OCI-LY1 (cell line): ENCODE measurements around the gene PRKCA.
A peak's percentile ranks its signal among the peaks of the same experiment; 100 is the strongest.

Experiments used
- H2AFZ ChIP-seq: fragments of 200-600 bp; sonication (generic), shearing (Covaris generic); 2 replicates; pipeline ENCODE4 v1.6.0; 2014; ENCODE audit warnings: antibody characterized with exemption, mild to moderate bottlenecking, low read length
- H3F3A ChIP-seq: fragments of 200-600 bp; sonication (generic), shearing (Covaris generic); 2 replicates; pipeline ENCODE4 v1.6.0; 2014; ENCODE audit warnings: mild to moderate bottlenecking, antibody characterized with exemption, low read length, moderate library complexity; ENCODE audit not compliant: insufficient read depth
- H3K27ac ChIP-seq: fragments of 200-600 bp; sonication (generic); 2 replicates; pipeline ENCODE4 v1.5.1; 2014; ENCODE audit warnings: low read length, mixed run types, mild to moderate bottlenecking, low read depth; ENCODE audit not compliant: poor library complexity, severe bottlenecking
- H3K27me3 ChIP-seq: fragments of 200-600 bp; sonication (generic); 2 replicates; pipeline ENCODE4 v1.6.0; 2014; ENCODE audit warnings: antibody characterized with exemption, mild to moderate bottlenecking, low read length, moderate library complexity; ENCODE audit not compliant: insufficient read depth
- H3K36me3 ChIP-seq: fragments of 200-600 bp; sonication (generic); 2 replicates; pipeline ENCODE4 v1.6.1; 2014; ENCODE audit warnings: mild to moderate bottlenecking, antibody characterized with exemption, low read length, moderate library complexity, mixed read lengths; ENCODE audit not compliant: insufficient read depth
- H3K4me1 ChIP-seq: fragments of 200-600 bp; sonication (generic); 2 replicates; pipeline ENCODE4 v1.5.1; 2014; ENCODE audit warnings: mild to moderate bottlenecking, low read length, moderate library complexity; ENCODE audit not compliant: insufficient read depth, severe bottlenecking
- H3K4me2 ChIP-seq: fragments of 200-600 bp; sonication (generic), shearing (Covaris generic); 2 replicates; pipeline ENCODE4 v1.6.1; 2014; ENCODE audit warnings: low read length
- H3K4me3 ChIP-seq: fragments of 200-600 bp; sonication (generic); 2 replicates; pipeline ENCODE4 v1.5.1; 2014; ENCODE audit warnings: low read length, low read depth, mild to moderate bottlenecking, mixed read lengths; ENCODE audit not compliant: poor library complexity, severe bottlenecking
- H3K79me2 ChIP-seq: fragments of 200-600 bp; shearing (Covaris generic); 2 replicates; pipeline ENCODE4 v1.6.1; 2016; ENCODE audit warnings: mixed run types, low read length, mixed read lengths; ENCODE audit not compliant: insufficient read depth
- H3K9ac ChIP-seq: fragments of 200-600 bp; sonication (generic), shearing (Covaris generic); 2 replicates; pipeline ENCODE4 v1.6.1; 2014; ENCODE audit warnings: mild to moderate bottlenecking, low read length, mixed read lengths
- H3K9me2 ChIP-seq: fragments of 200-600 bp; sonication (generic), shearing (Covaris generic); 2 replicates; pipeline ENCODE4 v1.6.1; 2014; ENCODE audit warnings: low read depth, mild to moderate bottlenecking, low read length, mixed read lengths
- H3K9me3 ChIP-seq: fragments of 200-600 bp; shearing (Covaris generic); 2 replicates; pipeline ENCODE4 v1.6.1; 2014; ENCODE audit warnings: low read length, mixed read lengths
- H4K20me1 ChIP-seq: fragments of 200-600 bp; sonication (generic), shearing (Covaris generic); 2 replicates; pipeline ENCODE4 v1.6.0; 2016; ENCODE audit warnings: mild to moderate bottlenecking, low read length; ENCODE audit not compliant: insufficient read depth
- EZH2 ChIP-seq: fragments of 200-600 bp; sonication (generic), shearing (Covaris generic); IDR thresholded peaks from 2 replicates; pipeline ENCODE4 v1.8.0; 2017; ENCODE audit warnings: borderline replicate concordance, mixed run types, mild to moderate bottlenecking, antibody characterized with exemption, low read length, moderate library complexity, mixed read lengths
- TF ChIP-seq, protein P1 (sequence below): fragments of 200-600 bp; sonication (generic), shearing (Covaris generic); IDR thresholded peaks from 2 replicates; pipeline ENCODE4 v1.5.1; 2017; ENCODE audit warnings: mild to moderate bottlenecking, antibody characterized with exemption, low read length, moderate library complexity, mixed read lengths

The PRKCA gene

DNA sequence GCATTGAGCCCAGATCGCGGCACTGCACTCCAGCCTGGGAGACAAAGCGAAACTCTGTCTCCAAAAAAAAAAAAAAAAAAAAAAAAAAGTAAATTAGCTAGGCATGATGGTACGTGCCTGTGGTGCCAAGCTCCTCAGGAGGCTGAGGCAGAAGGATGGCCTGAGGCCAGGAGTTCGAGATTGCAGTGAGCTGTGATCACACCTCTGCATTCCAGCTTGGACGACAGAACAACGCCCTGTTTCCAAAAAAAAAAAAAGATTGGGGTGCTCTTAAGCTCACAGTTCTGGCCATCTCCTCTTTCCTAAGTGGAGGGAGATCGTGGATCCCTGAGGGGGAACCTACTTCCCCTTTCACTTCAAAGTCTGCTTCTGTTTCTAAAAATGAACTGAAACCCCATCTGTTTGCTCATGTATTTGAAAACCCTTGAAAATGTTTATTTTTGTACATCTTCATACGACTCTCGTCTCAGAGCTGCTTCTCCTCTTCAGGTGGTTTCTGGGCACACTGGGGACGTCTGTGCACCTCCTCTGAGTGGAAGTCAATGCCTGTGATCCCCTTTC is 138.8 kb downstream of the PRKCA start:
- H3K9ac ChIP-seq, result peak overlapping the region; percentile 37; the same call in 1 of the 2 replicates
- H4K20me1 ChIP-seq, result no peaks in the 10 kb centered on the region
- no peaks in the 10 kb centered on the region for H3K27me3 ChIP-seq
- peak overlapping the region; percentile 95 for H3K27ac ChIP-seq
- peak overlapping the region; percentile 59 for H3K4me2 ChIP-seq
- peak overlapping the region; percentile 24 for H3K4me3 ChIP-seq
- H3K36me3 ChIP-seq, result peaks cover 27% of the 10 kb centered on the region
- no peaks in the 10 kb centered on the region for H3K9me2 ChIP-seq
- no peak overlapping the region for H2AFZ ChIP-seq
- H3K79me2 ChIP-seq, result no peaks in the 10 kb centered on the region; the same call in 1 of the 2 replicates
- H3K4me1 ChIP-seq, result peaks cover 72% of the 10 kb centered on the region
- peaks cover 9% of the 10 kb centered on the region for H3K9me3 ChIP-seq
- no peak for TF ChIP-seq EZH2
- TF ChIP-seq, protein P1, sequence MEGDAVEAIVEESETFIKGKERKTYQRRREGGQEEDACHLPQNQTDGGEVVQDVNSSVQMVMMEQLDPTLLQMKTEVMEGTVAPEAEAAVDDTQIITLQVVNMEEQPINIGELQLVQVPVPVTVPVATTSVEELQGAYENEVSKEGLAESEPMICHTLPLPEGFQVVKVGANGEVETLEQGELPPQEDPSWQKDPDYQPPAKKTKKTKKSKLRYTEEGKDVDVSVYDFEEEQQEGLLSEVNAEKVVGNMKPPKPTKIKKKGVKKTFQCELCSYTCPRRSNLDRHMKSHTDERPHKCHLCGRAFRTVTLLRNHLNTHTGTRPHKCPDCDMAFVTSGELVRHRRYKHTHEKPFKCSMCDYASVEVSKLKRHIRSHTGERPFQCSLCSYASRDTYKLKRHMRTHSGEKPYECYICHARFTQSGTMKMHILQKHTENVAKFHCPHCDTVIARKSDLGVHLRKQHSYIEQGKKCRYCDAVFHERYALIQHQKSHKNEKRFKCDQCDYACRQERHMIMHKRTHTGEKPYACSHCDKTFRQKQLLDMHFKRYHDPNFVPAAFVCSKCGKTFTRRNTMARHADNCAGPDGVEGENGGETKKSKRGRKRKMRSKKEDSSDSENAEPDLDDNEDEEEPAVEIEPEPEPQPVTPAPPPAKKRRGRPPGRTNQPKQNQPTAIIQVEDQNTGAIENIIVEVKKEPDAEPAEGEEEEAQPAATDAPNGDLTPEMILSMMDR, result no peak
- H3F3A ChIP-seq, result peaks cover 3% of the 10 kb centered on the region; the same call in 1 of the 2 replicates

DNA sequence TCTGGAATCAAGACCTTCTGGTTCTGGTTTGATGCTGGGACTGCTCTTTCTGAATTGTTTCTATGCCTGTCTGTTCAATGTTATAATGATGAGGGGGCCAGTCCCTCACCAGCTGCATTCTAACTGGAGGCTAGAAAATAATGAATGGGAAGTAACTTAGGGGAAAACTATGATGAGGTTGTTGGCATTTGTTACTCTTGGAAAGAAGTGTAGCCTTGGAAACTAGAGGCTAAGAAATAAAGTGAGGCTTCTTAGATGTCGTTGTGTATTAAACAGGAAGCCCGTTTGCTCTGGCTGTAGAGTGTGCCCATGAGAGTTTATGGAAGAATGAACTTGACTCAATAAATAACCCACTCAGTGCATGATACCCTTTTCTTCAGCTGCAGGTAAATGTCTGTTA is 140.8 kb downstream of the PRKCA start:
- no peak overlapping the region; the same call in 1 of the 2 replicates for H3K9ac ChIP-seq
- H3K27me3 ChIP-seq, result no peaks in the 10 kb centered on the region
- no peaks in the 10 kb centered on the region; the same call in 1 of the 2 replicates for H3K79me2 ChIP-seq
- peak overlapping the region; percentile 95 for H3K27ac ChIP-seq
- peak overlapping the region; percentile 59; the same call in 1 of the 2 replicates for H3K4me2 ChIP-seq
- H3K36me3 ChIP-seq, result peaks cover 30% of the 10 kb centered on the region
- H4K20me1 ChIP-seq, result no peaks in the 10 kb centered on the region
- peaks cover 3% of the 10 kb centered on the region; the same call in 1 of the 2 replicates for H3F3A ChIP-seq
- H3K4me1 ChIP-seq, result peaks cover 74% of the 10 kb centered on the region
- peaks cover 9% of the 10 kb centered on the region for H3K9me3 ChIP-seq
- TF ChIP-seq, protein P1, result no peak
- TF ChIP-seq EZH2, result no peak
- no peaks in the 10 kb centered on the region for H3K9me2 ChIP-seq
- H3K4me3 ChIP-seq, result no peak overlapping the region
- no peak overlapping the region for H2AFZ ChIP-seq

DNA sequence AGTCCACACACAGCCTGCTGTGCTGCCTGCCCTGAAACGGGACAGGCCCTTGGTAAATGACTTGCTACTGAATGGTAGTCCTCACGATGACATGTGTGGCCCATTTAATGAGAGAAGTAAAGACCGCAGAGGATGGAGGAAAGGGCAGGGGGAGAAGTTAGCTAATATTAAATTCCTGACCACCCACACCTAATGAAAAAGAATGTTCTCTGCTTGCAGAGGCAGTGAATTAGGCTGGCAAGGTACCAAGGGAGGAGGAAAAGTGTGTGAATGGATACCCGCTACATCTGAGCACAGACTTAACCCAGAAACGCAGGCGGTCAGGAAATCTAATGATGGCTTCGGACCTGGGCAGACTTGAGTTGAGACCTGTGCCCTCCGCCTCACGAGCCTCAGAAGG is 141.2 kb downstream of the PRKCA start:
- H3K27me3 ChIP-seq, result no peaks in the 10 kb centered on the region
- H3K4me1 ChIP-seq, result peaks cover 77% of the 10 kb centered on the region
- H3K4me2 ChIP-seq, result peak overlapping the region; percentile 12; the same call in 1 of the 2 replicates
- peaks cover 3% of the 10 kb centered on the region; the same call in 1 of the 2 replicates for H3F3A ChIP-seq
- H3K4me3 ChIP-seq, result no peak overlapping the region
- no peak overlapping the region for H2AFZ ChIP-seq
- H3K9me3 ChIP-seq, result peaks cover 9% of the 10 kb centered on the region
- peaks cover 30% of the 10 kb centered on the region for H3K36me3 ChIP-seq
- H3K9me2 ChIP-seq, result no peaks in the 10 kb centered on the region
- peak overlapping the region; percentile 95 for H3K27ac ChIP-seq
- H3K79me2 ChIP-seq, result no peaks in the 10 kb centered on the region; the same call in 1 of the 2 replicates
- H3K9ac ChIP-seq, result no peak overlapping the region
- TF ChIP-seq, protein P1, result no peak
- TF ChIP-seq EZH2, result no peak
- H4K20me1 ChIP-seq, result no peaks in the 10 kb centered on the region
